PC-9 (cell line): ENCODE data around the gene MYO18A. TPM values are rescaled to one million over a fixed set of nuclear protein-coding genes. Genes with fewer than 3 reads are reported as not detected.
A peak's percentile ranks its signal among the peaks of the same experiment; 100 is the strongest.

ENCODE experiments used
- BruUV-seq: library from RNA; stranded (reverse); fragments of 400-500 nt; replicated peaks from 2 replicates; lab custom pipeline; 2021; lab: Mats Ljungman, UMichigan
- CTCF ChIA-PET: fragments of 300-600 bp; sonication (Branson Sonifier 250); formaldehyde crosslinking; loops from one replicate; lab custom pipeline; 2022; ENCODE audit warnings: antibody characterized with exemption; lab: Charles Lee
- POLR2A ChIA-PET: fragments of 300-600 bp; sonication (Branson Sonifier 250); formaldehyde crosslinking; loops from one replicate; lab custom pipeline; 2022; ENCODE audit warnings: antibody characterized with exemption; ENCODE audit not compliant: unreplicated experiment; lab: Charles Lee
- DNase-seq, 2 experiments: peaks; one replicate each; pipeline versions ENCODE4 v3.0.0 to v3.0.0-alpha.2; 2015 to 2022; ENCODE audit warnings: mixed read lengths in 1 of 2
- H2AFZ ChIP-seq: fragments of 200-600 bp; sonication (generic); 2 replicates; pipeline ENCODE4 v1.8.1; 2017; ENCODE audit warnings: antibody characterized with exemption
- H3F3A ChIP-seq: fragments of 200-600 bp; sonication (generic); 2 replicates; pipeline ENCODE4 v1.8.1; 2017; ENCODE audit warnings: antibody characterized with exemption, mild to moderate bottlenecking, low read depth; ENCODE audit not compliant: insufficient read depth
- H3K27ac ChIP-seq: fragments of 200-600 bp; sonication (generic); 2 replicates; pipeline ENCODE4 v1.6.1; 2016; ENCODE audit warnings: mixed run types
- H3K27me3 ChIP-seq: fragments of 200-600 bp; sonication (generic); 2 replicates; pipeline ENCODE4 v1.6.1; 2016; ENCODE audit warnings: low read depth, mixed run types; ENCODE audit not compliant: insufficient read depth
- H3K36me3 ChIP-seq: fragments of 200-600 bp; sonication (generic); 2 replicates; pipeline ENCODE4 v1.6.1; 2016; ENCODE audit warnings: low read depth, mixed run types
- H3K4me1 ChIP-seq: fragments of 200-600 bp; sonication (generic); replicated peaks from 2 replicates; pipeline ENCODE4 v1.6.1; 2016; ENCODE audit warnings: mixed run types; ENCODE audit not compliant: insufficient read depth
- H3K4me2 ChIP-seq: fragments of 200-600 bp; sonication (generic); 2 replicates; pipeline ENCODE4 v1.6.1; 2017; ENCODE audit warnings: mixed run types
- H3K4me3 ChIP-seq: fragments of 200-600 bp; sonication (generic); 2 replicates; pipeline ENCODE4 v1.6.1; 2016; ENCODE audit warnings: mixed run types
- H3K79me2 ChIP-seq: fragments of 200-600 bp; sonication (generic); 2 replicates; pipeline ENCODE4 v1.6.1; 2017; ENCODE audit warnings: low read depth, mixed run types
- H3K9me2 ChIP-seq: fragments of 200-600 bp; sonication (generic); 2 replicates; pipeline ENCODE4 v1.8.1; 2017; ENCODE audit warnings: mild to moderate bottlenecking; ENCODE audit not compliant: insufficient read depth
- H3K9me3 ChIP-seq: fragments of 200-600 bp; sonication (generic); 2 replicates; pipeline ENCODE4 v1.8.1; 2016; ENCODE audit warnings: low read depth; ENCODE audit not compliant: insufficient read depth
- H4K20me1 ChIP-seq: fragments of 200-600 bp; sonication (generic); 2 replicates; pipeline ENCODE4 v1.8.1; 2017; ENCODE audit not compliant: insufficient read depth
- EZH2 ChIP-seq: fragments of 200-600 bp; sonication (generic); IDR thresholded peaks from 2 replicates; pipeline ENCODE4 v1.8.0; 2017; ENCODE audit warnings: antibody characterized with exemption, low read depth
- intact Hi-C: fragments of 100-400 bp; cut with micrococcal nuclease; formaldehyde crosslinking; loops from one replicate; pipeline ENCODE4 v1.10.0; 2022; ENCODE audit not compliant: unreplicated experiment
- total RNA-seq: library from RNA; stranded (reverse); gene quantifications from 2 replicates; pipeline ENCODE4 v1.2.3, GENCODE V29; 2021
- TF ChIP-seq, protein P1 (sequence below): fragments of 200-600 bp; sonication (generic); conservative IDR thresholded peaks from 2 replicates; pipeline ENCODE4 v1.6.1; 2017; ENCODE audit warnings: mixed run types, antibody characterized with exemption, mild to moderate bottlenecking, moderate library complexity

Gene MYO18A
- total RNA-seq, 1 experiment from 2014 or later: 150 TPM

DNA sequence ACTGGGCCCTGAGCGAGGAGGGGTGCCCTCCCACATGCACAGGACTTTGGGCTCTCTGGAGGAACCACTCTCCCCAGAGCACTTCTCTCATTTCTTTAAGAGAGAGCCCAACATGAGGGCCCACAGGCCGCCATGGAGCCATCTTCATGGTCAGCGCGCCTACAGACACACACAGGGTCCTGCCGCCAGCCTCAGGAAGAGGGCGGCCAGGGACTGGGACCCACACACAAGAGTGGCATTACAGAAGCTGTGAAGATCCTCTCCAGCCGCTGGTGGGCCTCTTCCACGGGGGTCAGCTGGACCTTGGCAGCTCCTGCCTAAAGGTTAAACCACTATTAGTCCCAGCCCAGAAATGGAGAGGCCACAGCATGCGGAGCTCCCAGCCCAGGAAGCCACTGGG is 54.5 kb downstream of the MYO18A start:
- no peaks in the 10 kb centered on the region for H3K9me2 ChIP-seq
- H3K9me3 ChIP-seq: no peaks in the 10 kb centered on the region
- H4K20me1 ChIP-seq: peaks cover 21% of the 10 kb centered on the region
- ChIA-PET POLR2A (interaction anchor here (0.5 to 0.8 kb wide), 5 partner anchors 44 to 465 kb away, joined by 3 to 6 read pairs (median 5); no protein-coding TSS in a partner anchor), CTCF (interaction anchor here (0.5 to 0.7 kb wide), 2 partner anchors 8 to 202 kb away, joined by 3 to 4 read pairs; no protein-coding TSS in a partner anchor)
- H3K36me3 ChIP-seq: 0 out of 2 replicates have a peak, but pooled peaks cover 3% of the 10 kb centered on the region
- H2AFZ ChIP-seq: no peak overlapping the region
- H3K79me2 ChIP-seq: peaks cover 64% of the 10 kb centered on the region
- BruUV-seq: no TSS peak
- peak overlapping the region; percentile 74 for H3K4me2 ChIP-seq
- peaks cover 32% of the 10 kb centered on the region for H3K4me1 ChIP-seq
- no peaks in the 10 kb centered on the region for H3K27me3 ChIP-seq
- no peak overlapping the region for H3K4me3 ChIP-seq
- H3F3A ChIP-seq: peaks cover 38% of the 10 kb centered on the region
- peak overlapping the region; percentile 81 for H3K27ac ChIP-seq
- TF ChIP-seq, protein P1, sequence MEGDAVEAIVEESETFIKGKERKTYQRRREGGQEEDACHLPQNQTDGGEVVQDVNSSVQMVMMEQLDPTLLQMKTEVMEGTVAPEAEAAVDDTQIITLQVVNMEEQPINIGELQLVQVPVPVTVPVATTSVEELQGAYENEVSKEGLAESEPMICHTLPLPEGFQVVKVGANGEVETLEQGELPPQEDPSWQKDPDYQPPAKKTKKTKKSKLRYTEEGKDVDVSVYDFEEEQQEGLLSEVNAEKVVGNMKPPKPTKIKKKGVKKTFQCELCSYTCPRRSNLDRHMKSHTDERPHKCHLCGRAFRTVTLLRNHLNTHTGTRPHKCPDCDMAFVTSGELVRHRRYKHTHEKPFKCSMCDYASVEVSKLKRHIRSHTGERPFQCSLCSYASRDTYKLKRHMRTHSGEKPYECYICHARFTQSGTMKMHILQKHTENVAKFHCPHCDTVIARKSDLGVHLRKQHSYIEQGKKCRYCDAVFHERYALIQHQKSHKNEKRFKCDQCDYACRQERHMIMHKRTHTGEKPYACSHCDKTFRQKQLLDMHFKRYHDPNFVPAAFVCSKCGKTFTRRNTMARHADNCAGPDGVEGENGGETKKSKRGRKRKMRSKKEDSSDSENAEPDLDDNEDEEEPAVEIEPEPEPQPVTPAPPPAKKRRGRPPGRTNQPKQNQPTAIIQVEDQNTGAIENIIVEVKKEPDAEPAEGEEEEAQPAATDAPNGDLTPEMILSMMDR: no peak
- TF ChIP-seq EZH2: no peak
- intact Hi-C loops: loop anchor here (2.0 to 10.0 kb wide), 2 partner anchors 53 to 409 kb away; no protein-coding TSS in a partner anchor
- no peak for DNase-seq

DNA sequence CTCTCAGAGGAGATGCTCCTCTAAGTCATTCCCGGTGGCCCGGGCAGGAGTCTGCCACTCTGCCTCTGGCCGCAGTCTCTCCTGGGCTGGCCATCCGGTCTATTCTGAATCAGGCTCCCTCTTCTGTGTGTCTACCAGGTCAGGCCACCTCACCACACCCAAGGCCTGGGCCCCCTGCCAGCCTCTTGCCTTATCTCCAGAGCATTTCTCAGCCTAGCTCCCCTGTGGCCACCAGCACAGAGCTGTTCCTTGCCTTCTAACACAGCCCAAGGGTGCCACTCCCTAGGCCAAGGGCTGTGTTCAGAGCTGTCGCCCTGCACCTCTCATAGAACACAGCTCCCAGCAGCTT is 55.3 kb downstream of the MYO18A start:
- Histone ChIP-seq H4K20me1 (peaks cover 21% of the 10 kb centered on the region), H3K4me2 (peak overlapping the region; percentile 74), H3F3A (peaks cover 37% of the 10 kb centered on the region), H3K9me3 (no peaks in the 10 kb centered on the region), H3K4me3 (no peak overlapping the region), H3K9me2 (no peaks in the 10 kb centered on the region), H2AFZ (no peak overlapping the region), H3K79me2 (peaks cover 59% of the 10 kb centered on the region), H3K4me1 (peaks cover 32% of the 10 kb centered on the region), H3K27ac (peak overlapping the region; percentile 81), H3K27me3 (no peaks in the 10 kb centered on the region), H3K36me3 (0 out of 2 replicates have a peak, but pooled peaks cover 3% of the 10 kb centered on the region)
- intact Hi-C loops: loop anchor here (1.0 to 10.0 kb wide), 6 partner anchors 20 to 410 kb away; no protein-coding TSS in a partner anchor
- BruUV-seq: no TSS peak
- ChIA-PET CTCF (interaction anchor here (0.6 to 2.1 kb wide), 11 partner anchors 9 to 245 kb away, joined by 3 to 29 read pairs (median 11); partner anchors contain the start of gene MYO18A), POLR2A (interaction anchor here (0.5 to 1.7 kb wide), 12 partner anchors 30 to 820 kb away, joined by 3 to 14 read pairs (median 4); partner anchors contain the start of genes MYO18A and PHF12)
- DNase-seq: peak; percentile 93 to 95
- TF ChIP-seq, protein P1: no peak
- TF ChIP-seq EZH2: no peak

DNA sequence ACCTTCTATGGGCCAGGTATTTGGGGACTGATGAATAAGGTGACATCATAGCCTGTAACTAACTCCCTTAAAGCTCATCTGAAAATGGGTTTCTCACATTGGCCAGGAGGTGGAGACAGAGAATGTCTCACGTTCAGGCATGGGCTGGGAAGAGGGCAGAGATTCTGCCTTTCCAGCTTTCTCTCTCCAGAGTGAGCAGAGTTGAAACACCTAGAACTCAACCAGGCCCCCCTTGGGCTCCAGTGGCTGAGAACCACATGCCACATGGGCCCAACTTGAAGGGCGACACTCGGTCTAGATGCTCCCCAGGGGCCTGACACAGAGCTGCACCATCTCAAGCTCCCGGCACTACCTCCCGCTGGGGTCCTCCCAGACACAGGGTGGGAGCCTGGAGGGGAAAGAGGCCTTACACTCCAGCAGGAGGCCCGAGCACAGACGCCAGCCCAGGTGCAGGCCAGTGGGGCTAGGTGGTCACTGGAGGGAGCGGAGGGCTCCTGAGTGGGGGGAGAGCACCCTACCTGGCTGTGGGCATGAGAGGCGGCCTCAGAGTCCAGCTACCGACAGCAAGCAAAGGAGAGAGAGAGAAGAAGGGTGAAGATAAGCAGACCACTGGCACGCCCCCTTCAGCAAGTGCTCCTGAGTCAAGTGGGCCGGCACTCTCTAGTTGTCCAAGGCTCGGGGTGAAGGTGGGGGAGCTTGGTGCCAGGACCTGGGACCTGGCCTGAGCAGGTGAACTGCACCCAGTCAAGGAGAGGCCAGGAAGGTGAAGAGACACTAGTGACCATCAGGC is 55.9 kb downstream of the MYO18A start:
- Histone ChIP-seq H3K27ac (peak overlapping the region; percentile 81), H3K27me3 (no peaks in the 10 kb centered on the region), H3F3A (peaks cover 41% of the 10 kb centered on the region), H3K9me3 (no peaks in the 10 kb centered on the region), H3K4me1 (peaks cover 32% of the 10 kb centered on the region), H3K36me3 (0 out of 2 replicates have a peak, but pooled peaks cover 7% of the 10 kb centered on the region), H4K20me1 (peaks cover 21% of the 10 kb centered on the region), H3K79me2 (peaks cover 53% of the 10 kb centered on the region), H3K9me2 (no peaks in the 10 kb centered on the region), H3K4me3 (no peak overlapping the region), H3K4me2 (peak overlapping the region; percentile 74), H2AFZ (no peak overlapping the region)
- DNase-seq: peak; percentile 64 to 76
- no peak for TF ChIP-seq EZH2
- TF ChIP-seq, protein P1: peak; percentile 78
- intact Hi-C loops: loop anchor here (1.0 to 10.0 kb wide), 6 partner anchors 21 to 410 kb away; no protein-coding TSS in a partner anchor
- BruUV-seq: TSS peak; percentile 30
- ChIA-PET POLR2A (interaction anchor here (0.5 to 1.7 kb wide), 15 partner anchors 24 to 1196 kb away, joined by 3 to 35 read pairs (median 4); partner anchors contain the start of genes MYO18A and PHF12), CTCF (interaction anchor here (0.5 to 2.1 kb wide), 19 partner anchors 9 to 368 kb away, joined by 3 to 29 read pairs (median 7); partner anchors contain the start of gene MYO18A)
